Measurements from ENCODE around the gene SERPINB8. TPM values are rescaled to one million over a fixed set of nuclear protein-coding genes. Genes with fewer than 3 reads are reported as not detected.

The SERPINB8 gene
- total RNA-seq, 4 donors from 2014 or later = 6.2 to 18.4 (median 11.1) TPM

DNA sequence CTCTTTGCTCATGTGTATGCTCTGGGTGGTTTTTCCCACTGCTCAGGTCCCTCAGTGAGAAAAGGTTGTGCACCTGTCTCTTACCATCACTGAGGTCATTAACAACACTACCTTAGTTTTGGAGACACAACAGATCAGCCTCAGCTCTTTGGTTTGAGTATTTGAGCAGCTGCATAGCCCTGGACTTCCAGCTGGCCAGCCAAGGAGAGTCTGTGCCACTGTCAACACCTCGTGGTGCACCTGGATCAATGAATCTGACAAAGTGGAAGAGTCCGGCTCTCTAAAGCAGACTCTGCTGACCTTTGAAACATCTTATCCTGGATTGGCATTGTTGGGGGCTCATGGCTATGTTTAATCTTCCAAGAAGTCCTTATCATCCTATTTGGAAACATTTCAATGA lies 30.0 kb downstream of the SERPINB8 start:
- TF ChIP-seq POLR2AphosphoS5 (IDR thresholded peaks at IDR 0.05) = no peak
- TF ChIP-seq EP300 (IDR thresholded peaks at IDR 0.05) = no peak
- Histone ChIP-seq H3K4me3 (no peak overlapping the region), H3K4me1 (peaks cover 0 to under 1% (median 0%) of the 10 kb centered on the region in 4 donors), H3K27ac (replicated peaks in 1 of 4) (no peak overlapping the region), H3K27me3 (peaks cover 0 to 21% (median 3%) of the 10 kb centered on the region in 4 donors), H3K36me3 (no peaks in the 10 kb centered on the region), H3K9me3 (peaks cover 0 to 7% (median 0%) of the 10 kb centered on the region in 4 donors)
- 79% methylated on average over 2 of the region's 2 CpGs for WGBS
- no peak for DNase-seq (ENCODE audit: extremely low spot score)
- intact Hi-C loops (cut with DNase I) = loop anchor here (5.0 to 10.0 kb wide), 2 partner anchors 55 to 483 kb away; partner anchors contain the start of gene HMSD

DNA sequence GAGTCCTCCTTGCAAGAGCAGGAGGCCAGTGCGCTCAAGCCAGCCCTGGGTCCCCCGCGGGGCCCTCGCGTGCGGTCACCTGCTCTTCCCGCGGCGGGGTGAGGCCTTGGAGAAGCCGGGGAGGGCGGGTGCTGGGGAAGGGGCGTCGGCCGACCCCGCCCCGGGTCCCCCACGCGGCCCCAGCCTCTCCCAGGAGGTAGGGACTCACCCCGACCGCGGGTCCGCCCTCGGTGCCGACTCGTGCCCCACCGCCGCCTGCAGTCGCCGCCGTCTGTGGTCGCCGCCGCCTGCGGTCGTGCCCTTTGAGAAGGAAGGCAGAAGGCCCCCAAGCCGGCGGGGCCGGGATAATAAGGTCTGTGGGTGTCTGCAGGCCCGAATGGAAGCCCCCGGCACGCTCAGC lies 32.7 kb downstream of the SERPINB8 start:
- TF ChIP-seq, protein P1, sequence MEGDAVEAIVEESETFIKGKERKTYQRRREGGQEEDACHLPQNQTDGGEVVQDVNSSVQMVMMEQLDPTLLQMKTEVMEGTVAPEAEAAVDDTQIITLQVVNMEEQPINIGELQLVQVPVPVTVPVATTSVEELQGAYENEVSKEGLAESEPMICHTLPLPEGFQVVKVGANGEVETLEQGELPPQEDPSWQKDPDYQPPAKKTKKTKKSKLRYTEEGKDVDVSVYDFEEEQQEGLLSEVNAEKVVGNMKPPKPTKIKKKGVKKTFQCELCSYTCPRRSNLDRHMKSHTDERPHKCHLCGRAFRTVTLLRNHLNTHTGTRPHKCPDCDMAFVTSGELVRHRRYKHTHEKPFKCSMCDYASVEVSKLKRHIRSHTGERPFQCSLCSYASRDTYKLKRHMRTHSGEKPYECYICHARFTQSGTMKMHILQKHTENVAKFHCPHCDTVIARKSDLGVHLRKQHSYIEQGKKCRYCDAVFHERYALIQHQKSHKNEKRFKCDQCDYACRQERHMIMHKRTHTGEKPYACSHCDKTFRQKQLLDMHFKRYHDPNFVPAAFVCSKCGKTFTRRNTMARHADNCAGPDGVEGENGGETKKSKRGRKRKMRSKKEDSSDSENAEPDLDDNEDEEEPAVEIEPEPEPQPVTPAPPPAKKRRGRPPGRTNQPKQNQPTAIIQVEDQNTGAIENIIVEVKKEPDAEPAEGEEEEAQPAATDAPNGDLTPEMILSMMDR (IDR thresholded peaks at IDR 0.05) = no peak
- TF ChIP-seq EP300 (IDR thresholded peaks at IDR 0.05) = no peak
- no peak for TF ChIP-seq POLR2AphosphoS5 (IDR thresholded peaks at IDR 0.05)
- no peak for TF ChIP-seq POLR2A (IDR thresholded peaks at IDR 0.05; ENCODE audit: low read depth)
- WGBS = 39% methylated on average over 7 of the region's 41 CpGs

DNA sequence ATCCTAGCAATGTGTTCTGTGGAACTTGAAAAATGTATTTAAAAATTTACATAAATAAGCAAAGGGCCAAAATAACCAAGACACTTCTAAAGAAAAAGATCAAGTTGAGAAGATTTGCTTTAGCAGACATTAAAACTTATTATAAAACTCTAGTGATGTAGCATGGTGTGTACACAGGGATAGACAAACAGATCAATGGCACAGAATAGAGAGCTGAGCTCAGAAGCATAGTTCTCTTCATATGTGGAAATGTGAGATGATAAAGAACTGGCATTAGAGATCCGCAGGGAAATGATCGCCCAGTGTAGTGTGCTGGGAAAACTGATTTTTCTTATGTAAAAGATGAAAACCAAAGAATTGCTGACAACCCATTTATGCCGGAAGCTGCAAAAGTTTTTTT lies 39.4 kb downstream of the SERPINB8 start:
- intact Hi-C loops (cut with DNase I) = no loop called here
- no peak overlapping the region for H3K27ac ChIP-seq (replicated peaks in 1 of 4)

More for the DNA sequence above, 32.7 kb downstream of the SERPINB8 start:
- no peak overlapping the region for H3K27ac ChIP-seq (replicated peaks in 1 of 4)
- DNase-seq (ENCODE audit: extremely low spot score) = no peak
- peaks cover 0 to 17% (median 3%) of the 10 kb centered on the region in 4 donors for H3K27me3 ChIP-seq
- peaks cover 0 to 7% (median 0%) of the 10 kb centered on the region in 4 donors for H3K9me3 ChIP-seq
- no peak overlapping the region for H3K4me3 ChIP-seq
- H3K4me1 ChIP-seq = no peaks in the 10 kb centered on the region
- intact Hi-C loops (cut with DNase I) = no loop called here
- H3K36me3 ChIP-seq = no peaks in the 10 kb centered on the region

DNA sequence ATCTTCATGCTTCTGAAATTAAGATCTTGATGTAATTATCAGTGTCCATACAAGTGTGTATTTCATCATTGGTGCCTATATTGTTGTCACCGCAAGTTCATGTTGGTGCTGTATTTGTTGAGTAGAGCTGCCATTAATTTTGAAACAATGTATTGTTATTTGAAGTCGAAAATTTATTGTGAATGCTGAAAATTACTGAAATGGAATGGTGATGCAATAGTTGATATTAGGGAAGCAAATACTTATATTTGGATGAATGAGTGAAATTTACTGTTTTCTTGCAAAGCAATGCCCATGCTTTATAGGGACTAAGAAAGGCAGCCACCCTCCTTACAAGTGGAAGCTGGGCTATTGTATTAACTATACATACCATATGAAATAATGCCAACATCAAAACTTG lies 41.6 kb downstream of the SERPINB8 start:
- TF ChIP-seq, protein P1 (IDR thresholded peaks at IDR 0.05) = no peak
- no peaks in the 10 kb centered on the region for H3K27me3 ChIP-seq
- H3K36me3 ChIP-seq = no peaks in the 10 kb centered on the region
- no peak overlapping the region for H3K4me3 ChIP-seq
- no peaks in the 10 kb centered on the region for H3K4me1 ChIP-seq
- intact Hi-C loops (cut with DNase I) = no loop called here
- H3K9me3 ChIP-seq = no peaks in the 10 kb centered on the region
- WGBS = 86% methylated on average over 2 of the region's 2 CpGs
- H3K27ac ChIP-seq (replicated peaks in 1 of 4) = no peak overlapping the region
- no peak for DNase-seq (ENCODE audit: extremely low spot score)

More for the DNA sequence above, 39.4 kb downstream of the SERPINB8 start:
- H3K4me1 ChIP-seq = no peaks in the 10 kb centered on the region
- DNase-seq (ENCODE audit: extremely low spot score) = no peak
- TF ChIP-seq, protein P1 (IDR thresholded peaks at IDR 0.05) = no peak
- TF ChIP-seq POLR2AphosphoS5 (IDR thresholded peaks at IDR 0.05) = no peak
- no peak for TF ChIP-seq POLR2A (IDR thresholded peaks at IDR 0.05; ENCODE audit: low read depth)
- no peak for TF ChIP-seq EP300 (IDR thresholded peaks at IDR 0.05)
- WGBS = 94% methylated on average over 3 of the region's 3 CpGs
- H3K36me3 ChIP-seq = no peaks in the 10 kb centered on the region
- no peak overlapping the region for H3K4me3 ChIP-seq
- no peaks in the 10 kb centered on the region for H3K27me3 ChIP-seq
- no peaks in the 10 kb centered on the region for H3K9me3 ChIP-seq

DNA sequence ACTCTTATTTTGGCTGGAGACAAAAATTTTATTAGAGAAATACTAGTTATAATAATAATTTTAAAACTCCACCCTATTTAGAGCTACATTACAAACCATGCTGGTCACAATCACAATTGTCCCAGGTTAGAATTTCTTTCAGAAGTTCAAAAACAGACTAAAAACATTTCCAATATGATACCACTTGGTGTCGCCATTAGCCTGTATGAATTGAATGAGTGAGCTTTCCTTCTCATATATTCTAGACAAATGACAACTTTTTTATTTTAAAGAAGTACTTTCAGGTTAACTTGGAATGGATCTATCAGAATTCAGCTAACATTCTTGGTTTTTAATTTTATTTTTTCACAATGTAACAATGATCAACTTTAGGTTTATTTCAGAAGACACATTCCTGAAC lies 48.0 kb downstream of the SERPINB8 start:
- no peak for DNase-seq (ENCODE audit: extremely low spot score)
- Histone ChIP-seq H3K36me3 (no peaks in the 10 kb centered on the region), H3K4me3 (no peak overlapping the region), H3K27me3 (no peaks in the 10 kb centered on the region), H3K27ac (replicated peaks in 1 of 4) (no peak overlapping the region), H3K9me3 (no peaks in the 10 kb centered on the region), H3K4me1 (no peaks in the 10 kb centered on the region)
- WGBS = 10% methylated on average over 1 of the region's 1 CpG
- no peak for TF ChIP-seq POLR2A (IDR thresholded peaks at IDR 0.05; ENCODE audit: low read depth)
- TF ChIP-seq, protein P1 (IDR thresholded peaks at IDR 0.05) = peak in 2 of 3 experiments; percentile 21 to 37
- TF ChIP-seq EP300 (IDR thresholded peaks at IDR 0.05) = no peak
- TF ChIP-seq POLR2AphosphoS5 (IDR thresholded peaks at IDR 0.05) = no peak
- intact Hi-C loops (cut with DNase I) = no loop called here
